ENCODE results near the gene S100A10. TPM values are rescaled to one million over a fixed set of nuclear protein-coding genes. Genes with fewer than 3 reads are reported as not detected.

The S100A10 gene
- total and polyA plus RNA-seq, 2 experiments from 2014 or later = 35.9 to 634 TPM

DNA sequence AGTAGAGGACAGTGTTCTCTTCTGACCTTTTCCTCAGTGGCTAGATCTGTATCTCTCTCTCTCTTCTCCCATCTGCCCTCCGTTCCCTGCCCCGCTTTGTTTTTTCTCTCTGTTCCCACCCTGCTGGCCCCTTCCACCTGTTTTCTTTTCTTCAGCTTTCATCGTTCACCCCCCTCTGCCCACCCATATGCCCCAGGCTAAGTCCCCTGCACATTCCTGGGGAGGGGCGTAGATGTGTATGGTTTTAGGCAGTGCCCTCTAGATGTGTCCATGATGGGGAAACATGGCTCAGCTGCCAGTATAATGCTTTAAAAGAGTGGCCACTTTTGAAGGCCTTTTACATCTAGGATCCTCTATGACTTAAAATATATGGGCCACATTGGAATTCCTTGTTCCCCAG is 29.6 kb upstream of the S100A10 start:
- no peak for ATAC-seq
- Mint-ChIP-seq H3K27me3 (ENCODE audit: insufficient read depth, low read depth, poor library complexity) (peaks cover 1% of the 10 kb centered on the region), H3K36me3 (ENCODE audit: low read depth) (no peaks in the 10 kb centered on the region), H3K27ac (no peak overlapping the region), H3K9me3 (no peaks in the 10 kb centered on the region), H3K4me1 (peaks cover 20% of the 10 kb centered on the region), H3K4me3 (no peak overlapping the region)
- no peaks in the 10 kb centered on the region; the same call in 1 of the 2 replicates for H4K20me1 ChIP-seq (replicated peaks; ENCODE audit: insufficient read depth)
- H3K4me3 ChIP-seq = no peak overlapping the region
- no peak for TF ChIP-seq EZH2phosphoT487 (IDR thresholded peaks at IDR 0.05; ENCODE audit: unreplicated experiment)
- TF ChIP-seq ZNF331 (CRISPR knock-in tag; IDR thresholded peaks at IDR 0.05; ENCODE audit: low read depth) = no peak
- TF ChIP-seq NANOG (IDR thresholded peaks at IDR 0.05; ENCODE audit: borderline replicate concordance) = no peak
- no peak for TF ChIP-seq JUNB (IDR thresholded peaks at IDR 0.05; ENCODE audit: unreplicated experiment)
- TF ChIP-seq, protein P1, sequence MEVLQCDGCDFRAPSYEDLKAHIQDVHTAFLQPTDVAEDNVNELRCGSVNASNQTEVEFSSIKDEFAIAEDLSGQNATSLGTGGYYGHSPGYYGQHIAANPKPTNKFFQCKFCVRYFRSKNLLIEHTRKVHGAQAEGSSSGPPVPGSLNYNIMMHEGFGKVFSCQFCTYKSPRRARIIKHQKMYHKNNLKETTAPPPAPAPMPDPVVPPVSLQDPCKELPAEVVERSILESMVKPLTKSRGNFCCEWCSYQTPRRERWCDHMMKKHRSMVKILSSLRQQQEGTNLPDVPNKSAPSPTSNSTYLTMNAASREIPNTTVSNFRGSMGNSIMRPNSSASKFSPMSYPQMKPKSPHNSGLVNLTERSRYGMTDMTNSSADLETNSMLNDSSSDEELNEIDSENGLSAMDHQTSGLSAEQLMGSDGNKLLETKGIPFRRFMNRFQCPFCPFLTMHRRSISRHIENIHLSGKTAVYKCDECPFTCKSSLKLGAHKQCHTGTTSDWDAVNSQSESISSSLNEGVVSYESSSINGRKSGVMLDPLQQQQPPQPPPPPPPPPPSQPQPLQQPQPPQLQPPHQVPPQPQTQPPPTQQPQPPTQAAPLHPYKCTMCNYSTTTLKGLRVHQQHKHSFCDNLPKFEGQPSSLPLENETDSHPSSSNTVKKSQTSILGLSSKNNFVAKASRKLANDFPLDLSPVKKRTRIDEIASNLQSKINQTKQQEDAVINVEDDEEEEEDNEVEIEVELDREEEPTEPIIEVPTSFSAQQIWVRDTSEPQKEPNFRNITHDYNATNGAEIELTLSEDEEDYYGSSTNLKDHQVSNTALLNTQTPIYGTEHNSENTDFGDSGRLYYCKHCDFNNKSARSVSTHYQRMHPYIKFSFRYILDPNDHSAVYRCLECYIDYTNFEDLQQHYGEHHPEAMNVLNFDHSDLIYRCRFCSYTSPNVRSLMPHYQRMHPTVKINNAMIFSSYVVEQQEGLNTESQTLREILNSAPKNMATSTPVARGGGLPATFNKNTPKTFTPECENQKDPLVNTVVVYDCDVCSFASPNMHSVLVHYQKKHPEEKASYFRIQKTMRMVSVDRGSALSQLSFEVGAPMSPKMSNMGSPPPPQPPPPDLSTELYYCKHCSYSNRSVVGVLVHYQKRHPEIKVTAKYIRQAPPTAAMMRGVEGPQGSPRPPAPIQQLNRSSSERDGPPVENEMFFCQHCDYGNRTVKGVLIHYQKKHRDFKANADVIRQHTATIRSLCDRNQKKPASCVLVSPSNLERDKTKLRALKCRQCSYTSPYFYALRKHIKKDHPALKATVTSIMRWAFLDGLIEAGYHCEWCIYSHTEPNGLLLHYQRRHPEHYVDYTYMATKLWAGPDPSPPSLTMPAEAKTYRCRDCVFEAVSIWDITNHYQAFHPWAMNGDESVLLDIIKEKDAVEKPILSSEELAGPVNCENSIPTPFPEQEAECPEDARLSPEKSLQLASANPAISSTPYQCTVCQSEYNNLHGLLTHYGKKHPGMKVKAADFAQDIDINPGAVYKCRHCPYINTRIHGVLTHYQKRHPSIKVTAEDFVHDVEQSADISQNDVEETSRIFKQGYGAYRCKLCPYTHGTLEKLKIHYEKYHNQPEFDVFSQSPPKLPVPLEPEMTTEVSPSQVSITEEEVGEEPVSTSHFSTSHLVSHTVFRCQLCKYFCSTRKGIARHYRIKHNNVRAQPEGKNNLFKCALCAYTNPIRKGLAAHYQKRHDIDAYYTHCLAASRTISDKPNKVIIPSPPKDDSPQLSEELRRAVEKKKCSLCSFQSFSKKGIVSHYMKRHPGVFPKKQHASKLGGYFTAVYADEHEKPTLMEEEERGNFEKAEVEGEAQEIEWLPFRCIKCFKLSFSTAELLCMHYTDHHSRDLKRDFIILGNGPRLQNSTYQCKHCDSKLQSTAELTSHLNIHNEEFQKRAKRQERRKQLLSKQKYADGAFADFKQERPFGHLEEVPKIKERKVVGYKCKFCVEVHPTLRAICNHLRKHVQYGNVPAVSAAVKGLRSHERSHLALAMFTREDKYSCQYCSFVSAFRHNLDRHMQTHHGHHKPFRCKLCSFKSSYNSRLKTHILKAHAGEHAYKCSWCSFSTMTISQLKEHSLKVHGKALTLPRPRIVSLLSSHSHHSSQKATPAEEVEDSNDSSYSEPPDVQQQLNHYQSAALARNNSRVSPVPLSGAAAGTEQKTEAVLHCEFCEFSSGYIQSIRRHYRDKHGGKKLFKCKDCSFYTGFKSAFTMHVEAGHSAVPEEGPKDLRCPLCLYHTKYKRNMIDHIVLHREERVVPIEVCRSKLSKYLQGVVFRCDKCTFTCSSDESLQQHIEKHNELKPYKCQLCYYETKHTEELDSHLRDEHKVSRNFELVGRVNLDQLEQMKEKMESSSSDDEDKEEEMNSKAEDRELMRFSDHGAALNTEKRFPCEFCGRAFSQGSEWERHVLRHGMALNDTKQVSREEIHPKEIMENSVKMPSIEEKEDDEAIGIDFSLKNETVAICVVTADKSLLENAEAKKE (CRISPR knock-in tag; IDR thresholded peaks at IDR 0.05) = no peak
- no peak for TF ChIP-seq STAT1 (IDR thresholded peaks at IDR 0.05; ENCODE audit: unreplicated experiment)
- no peak for TF ChIP-seq ZNF114 (CRISPR knock-in tag; IDR thresholded peaks at IDR 0.05)
- TF ChIP-seq, protein P2, sequence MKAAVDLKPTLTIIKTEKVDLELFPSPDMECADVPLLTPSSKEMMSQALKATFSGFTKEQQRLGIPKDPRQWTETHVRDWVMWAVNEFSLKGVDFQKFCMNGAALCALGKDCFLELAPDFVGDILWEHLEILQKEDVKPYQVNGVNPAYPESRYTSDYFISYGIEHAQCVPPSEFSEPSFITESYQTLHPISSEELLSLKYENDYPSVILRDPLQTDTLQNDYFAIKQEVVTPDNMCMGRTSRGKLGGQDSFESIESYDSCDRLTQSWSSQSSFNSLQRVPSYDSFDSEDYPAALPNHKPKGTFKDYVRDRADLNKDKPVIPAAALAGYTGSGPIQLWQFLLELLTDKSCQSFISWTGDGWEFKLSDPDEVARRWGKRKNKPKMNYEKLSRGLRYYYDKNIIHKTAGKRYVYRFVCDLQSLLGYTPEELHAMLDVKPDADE (IDR thresholded peaks at IDR 0.05) = no peak
- TF ChIP-seq, protein P3, sequence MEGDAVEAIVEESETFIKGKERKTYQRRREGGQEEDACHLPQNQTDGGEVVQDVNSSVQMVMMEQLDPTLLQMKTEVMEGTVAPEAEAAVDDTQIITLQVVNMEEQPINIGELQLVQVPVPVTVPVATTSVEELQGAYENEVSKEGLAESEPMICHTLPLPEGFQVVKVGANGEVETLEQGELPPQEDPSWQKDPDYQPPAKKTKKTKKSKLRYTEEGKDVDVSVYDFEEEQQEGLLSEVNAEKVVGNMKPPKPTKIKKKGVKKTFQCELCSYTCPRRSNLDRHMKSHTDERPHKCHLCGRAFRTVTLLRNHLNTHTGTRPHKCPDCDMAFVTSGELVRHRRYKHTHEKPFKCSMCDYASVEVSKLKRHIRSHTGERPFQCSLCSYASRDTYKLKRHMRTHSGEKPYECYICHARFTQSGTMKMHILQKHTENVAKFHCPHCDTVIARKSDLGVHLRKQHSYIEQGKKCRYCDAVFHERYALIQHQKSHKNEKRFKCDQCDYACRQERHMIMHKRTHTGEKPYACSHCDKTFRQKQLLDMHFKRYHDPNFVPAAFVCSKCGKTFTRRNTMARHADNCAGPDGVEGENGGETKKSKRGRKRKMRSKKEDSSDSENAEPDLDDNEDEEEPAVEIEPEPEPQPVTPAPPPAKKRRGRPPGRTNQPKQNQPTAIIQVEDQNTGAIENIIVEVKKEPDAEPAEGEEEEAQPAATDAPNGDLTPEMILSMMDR (conservative IDR thresholded peaks at IDR 0.05; ENCODE audit: low read depth in 2 of 2) = no peak
- TF ChIP-seq EZH2 (IDR thresholded peaks at IDR 0.05; ENCODE audit: low read depth, unreplicated experiment) = no peak
- no peak for TF ChIP-seq POLR2AphosphoS5 (IDR thresholded peaks at IDR 0.05; ENCODE audit: low read depth)
- TF ChIP-seq, protein P4, sequence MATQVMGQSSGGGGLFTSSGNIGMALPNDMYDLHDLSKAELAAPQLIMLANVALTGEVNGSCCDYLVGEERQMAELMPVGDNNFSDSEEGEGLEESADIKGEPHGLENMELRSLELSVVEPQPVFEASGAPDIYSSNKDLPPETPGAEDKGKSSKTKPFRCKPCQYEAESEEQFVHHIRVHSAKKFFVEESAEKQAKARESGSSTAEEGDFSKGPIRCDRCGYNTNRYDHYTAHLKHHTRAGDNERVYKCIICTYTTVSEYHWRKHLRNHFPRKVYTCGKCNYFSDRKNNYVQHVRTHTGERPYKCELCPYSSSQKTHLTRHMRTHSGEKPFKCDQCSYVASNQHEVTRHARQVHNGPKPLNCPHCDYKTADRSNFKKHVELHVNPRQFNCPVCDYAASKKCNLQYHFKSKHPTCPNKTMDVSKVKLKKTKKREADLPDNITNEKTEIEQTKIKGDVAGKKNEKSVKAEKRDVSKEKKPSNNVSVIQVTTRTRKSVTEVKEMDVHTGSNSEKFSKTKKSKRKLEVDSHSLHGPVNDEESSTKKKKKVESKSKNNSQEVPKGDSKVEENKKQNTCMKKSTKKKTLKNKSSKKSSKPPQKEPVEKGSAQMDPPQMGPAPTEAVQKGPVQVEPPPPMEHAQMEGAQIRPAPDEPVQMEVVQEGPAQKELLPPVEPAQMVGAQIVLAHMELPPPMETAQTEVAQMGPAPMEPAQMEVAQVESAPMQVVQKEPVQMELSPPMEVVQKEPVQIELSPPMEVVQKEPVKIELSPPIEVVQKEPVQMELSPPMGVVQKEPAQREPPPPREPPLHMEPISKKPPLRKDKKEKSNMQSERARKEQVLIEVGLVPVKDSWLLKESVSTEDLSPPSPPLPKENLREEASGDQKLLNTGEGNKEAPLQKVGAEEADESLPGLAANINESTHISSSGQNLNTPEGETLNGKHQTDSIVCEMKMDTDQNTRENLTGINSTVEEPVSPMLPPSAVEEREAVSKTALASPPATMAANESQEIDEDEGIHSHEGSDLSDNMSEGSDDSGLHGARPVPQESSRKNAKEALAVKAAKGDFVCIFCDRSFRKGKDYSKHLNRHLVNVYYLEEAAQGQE (IDR thresholded peaks at IDR 0.05; ENCODE audit: unreplicated experiment) = no peak
- no peak for TF ChIP-seq CREB1 (CRISPR knock-in tag; IDR thresholded peaks at IDR 0.05; ENCODE audit: low read depth)
- H3K27ac ChIP-seq (ENCODE audit: low read depth) = no peak overlapping the region
- H3K36me3 ChIP-seq (ENCODE audit: insufficient read depth) = no peaks in the 10 kb centered on the region
- DNase-seq (ENCODE audit: low spot score) = no peak
- H3K4me2 ChIP-seq = no peak overlapping the region
- no peak overlapping the region for H2AFZ ChIP-seq
- peaks cover 3% of the 10 kb centered on the region; the same call in 1 of the 2 replicates for H3K4me1 ChIP-seq (ENCODE audit: insufficient read depth)
- no peaks in the 10 kb centered on the region for H3F3A ChIP-seq (replicated peaks; ENCODE audit: low read depth)
- H3K79me2 ChIP-seq (replicated peaks; ENCODE audit: insufficient read depth) = no peaks in the 10 kb centered on the region
- H3K27me3 ChIP-seq (ENCODE audit: insufficient read depth) = no peaks in the 10 kb centered on the region
- H3K9me2 ChIP-seq (ENCODE audit: insufficient read depth) = peaks cover 4% of the 10 kb centered on the region; the same call in 1 of the 2 replicates
